Measurements from ENCODE around the gene ZNF488.

Gene ZNF488

GRCh38 chr10:47356708-47357107, 27.4 kb downstream of the ZNF488 start:
- DNase-seq (ENCODE audit: low read depth, low spot score), result no peak
- Histone ChIP-seq H3K36me3 (ENCODE audit: insufficient read depth, low read length) (no peaks in the 10 kb centered on the region), H3K4me3 (no peak overlapping the region), H3K9me3 (ENCODE audit: low read depth, low read length) (no peaks in the 10 kb centered on the region), H3K9ac (ENCODE audit: insufficient read length) (no peak overlapping the region), H3K27ac (no peak overlapping the region)
- TF ChIP-seq POLR2AphosphoS5 (IDR thresholded peaks at IDR 0.05; ENCODE audit: borderline replicate concordance, low read depth, low read length) (no peak), FOXP2 (optimal IDR thresholded peaks at IDR 0.05; ENCODE audit: control extremely low read depth, extremely low read length, insufficient read depth) (no peak), EZH2 (IDR thresholded peaks at IDR 0.05) (no peak)

GRCh38 chr10:47354900-47355299, 29.2 kb downstream of the ZNF488 start:
- TF ChIP-seq EZH2 (IDR thresholded peaks at IDR 0.05), result no peak
- no peak for TF ChIP-seq POLR2AphosphoS5 (IDR thresholded peaks at IDR 0.05; ENCODE audit: borderline replicate concordance, low read depth, low read length)
- no peak for TF ChIP-seq FOXP2 (optimal IDR thresholded peaks at IDR 0.05; ENCODE audit: control extremely low read depth, extremely low read length, insufficient read depth)

DNA sequence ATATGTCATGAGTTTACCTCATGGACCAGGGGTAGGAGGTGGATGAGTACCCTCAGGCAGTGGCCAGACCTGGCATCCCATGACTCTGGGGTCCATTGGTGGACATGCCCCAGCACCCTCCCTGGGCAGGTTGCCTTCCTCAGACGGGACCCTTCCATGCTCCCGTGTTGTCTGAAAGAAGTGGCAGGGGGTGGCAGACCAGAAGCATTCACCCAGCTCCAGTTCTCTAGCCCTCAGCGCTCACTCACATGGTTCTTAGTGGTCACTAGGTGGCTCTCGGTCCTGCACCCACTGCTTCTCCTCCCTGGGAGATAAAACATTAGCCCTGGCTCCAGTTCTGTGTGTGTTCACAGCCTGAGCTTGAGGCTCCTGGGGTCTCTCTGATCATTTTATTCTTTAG, 29.9 kb downstream of the ZNF488 start:
- H3K4me3 ChIP-seq, result no peak overlapping the region
- no peak overlapping the region for H3K9ac ChIP-seq (ENCODE audit: insufficient read length)
- no peak overlapping the region for H3K27ac ChIP-seq
- H3K9me3 ChIP-seq (ENCODE audit: low read depth, low read length), result no peaks in the 10 kb centered on the region
- TF ChIP-seq POLR2AphosphoS5 (IDR thresholded peaks at IDR 0.05; ENCODE audit: borderline replicate concordance, low read depth, low read length) (no peak), EZH2 (IDR thresholded peaks at IDR 0.05) (no peak), FOXP2 (optimal IDR thresholded peaks at IDR 0.05; ENCODE audit: control extremely low read depth, extremely low read length, insufficient read depth) (no peak)
- DNase-seq (ENCODE audit: low read depth, low spot score), result no peak
- no peaks in the 10 kb centered on the region for H3K36me3 ChIP-seq (ENCODE audit: insufficient read depth, low read length)

More at GRCh38 chr10:47354900-47355299, 29.2 kb downstream of the ZNF488 start:
- Histone ChIP-seq H3K36me3 (ENCODE audit: insufficient read depth, low read length) (no peaks in the 10 kb centered on the region), H3K9me3 (ENCODE audit: low read depth, low read length) (no peaks in the 10 kb centered on the region), H3K27ac (no peak overlapping the region), H3K9ac (ENCODE audit: insufficient read length) (no peak overlapping the region), H3K4me3 (no peak overlapping the region)
- DNase-seq (ENCODE audit: low read depth, low spot score), result no peak

DNA sequence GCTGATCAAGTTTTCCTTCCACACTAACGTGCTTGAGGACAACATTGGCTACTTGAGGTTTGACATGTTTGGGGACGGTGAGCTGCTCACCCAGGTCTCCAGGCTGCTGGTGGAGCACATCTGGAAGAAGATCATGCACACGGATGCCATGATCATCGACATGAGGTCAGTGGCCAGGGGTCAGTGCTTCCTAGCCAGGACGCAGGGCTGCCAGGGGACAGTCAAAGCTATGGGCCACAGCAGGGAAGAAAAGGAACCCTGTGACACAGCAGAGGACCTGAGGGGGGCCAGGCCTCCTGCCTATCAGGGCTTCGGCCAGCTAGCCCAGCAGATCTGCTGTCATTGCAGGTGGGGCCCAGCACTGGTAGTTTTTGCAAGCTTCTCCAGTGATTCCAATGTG, 30.7 kb downstream of the ZNF488 start:
- no peaks in the 10 kb centered on the region for H3K36me3 ChIP-seq (ENCODE audit: insufficient read depth, low read length)
- H3K4me3 ChIP-seq, result no peak overlapping the region
- no peak overlapping the region for H3K27ac ChIP-seq
- no peaks in the 10 kb centered on the region for H3K9me3 ChIP-seq (ENCODE audit: low read depth, low read length)
- H3K9ac ChIP-seq (ENCODE audit: insufficient read length), result no peak overlapping the region
- no peak for DNase-seq (ENCODE audit: low read depth, low spot score)
- TF ChIP-seq POLR2AphosphoS5 (IDR thresholded peaks at IDR 0.05; ENCODE audit: borderline replicate concordance, low read depth, low read length) (no peak), FOXP2 (optimal IDR thresholded peaks at IDR 0.05; ENCODE audit: control extremely low read depth, extremely low read length, insufficient read depth) (no peak), EZH2 (IDR thresholded peaks at IDR 0.05) (no peak)

- TF ChIP-seq POLR2AphosphoS5 (IDR thresholded peaks at IDR 0.05; ENCODE audit: borderline replicate concordance, low read depth, low read length) (no peak), FOXP2 (optimal IDR thresholded peaks at IDR 0.05; ENCODE audit: control extremely low read depth, extremely low read length, insufficient read depth) (no peak)
- no peak for DNase-seq (ENCODE audit: low read depth, low spot score)
- H3K36me3 ChIP-seq (ENCODE audit: insufficient read depth, low read length), result no peaks in the 10 kb centered on the region
Measured at GRCh38 chr10:47351899-47352815, 31.9 kb downstream of the ZNF488 start.

DNA sequence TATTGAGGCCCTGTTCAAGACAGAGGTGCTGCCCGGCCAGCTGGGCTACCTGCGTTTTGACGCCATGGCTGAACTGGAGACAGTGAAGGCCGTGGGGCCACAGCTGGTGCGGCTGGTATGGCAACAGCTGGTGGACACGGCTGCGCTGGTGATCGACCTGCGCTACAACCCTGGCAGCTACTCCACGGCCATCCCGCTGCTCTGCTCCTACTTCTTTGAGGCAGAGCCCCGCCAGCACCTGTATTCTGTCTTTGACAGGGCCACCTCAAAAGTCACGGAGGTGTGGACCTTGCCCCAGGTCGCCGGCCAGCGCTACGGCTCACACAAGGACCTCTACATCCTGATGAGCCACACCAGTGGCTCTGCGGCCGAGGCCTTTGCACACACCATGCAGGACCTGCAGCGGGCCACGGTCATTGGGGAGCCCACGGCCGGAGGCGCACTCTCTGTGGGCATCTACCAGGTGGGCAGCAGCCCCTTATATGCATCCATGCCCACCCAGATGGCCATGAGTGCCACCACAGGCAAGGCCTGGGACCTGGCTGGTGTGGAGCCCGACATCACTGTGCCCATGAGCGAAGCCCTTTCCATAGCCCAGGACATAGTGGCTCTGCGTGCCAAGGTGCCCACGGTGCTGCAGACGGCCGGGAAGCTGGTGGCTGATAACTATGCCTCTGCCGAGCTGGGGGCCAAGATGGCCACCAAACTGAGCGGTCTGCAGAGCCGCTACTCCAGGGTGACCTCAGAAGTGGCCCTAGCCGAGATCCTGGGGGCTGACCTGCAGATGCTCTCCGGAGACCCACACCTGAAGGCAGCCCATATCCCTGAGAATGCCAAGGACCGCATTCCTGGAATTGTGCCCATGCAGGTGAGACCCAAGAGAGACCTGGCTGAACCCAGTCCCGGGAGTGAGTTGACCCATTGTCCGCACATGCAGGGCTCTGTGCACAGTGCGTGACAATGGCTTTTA, 33.1 kb downstream of the ZNF488 start:
- Histone ChIP-seq H3K4me3 (no peak overlapping the region), H3K9me3 (ENCODE audit: low read depth, low read length) (no peaks in the 10 kb centered on the region), H3K27ac (no peak overlapping the region), H3K9ac (ENCODE audit: insufficient read length) (no peak overlapping the region), H3K36me3 (ENCODE audit: insufficient read depth, low read length) (no peaks in the 10 kb centered on the region)
- TF ChIP-seq FOXP2 (optimal IDR thresholded peaks at IDR 0.05; ENCODE audit: control extremely low read depth, extremely low read length, insufficient read depth), result no peak
- DNase-seq (ENCODE audit: low read depth, low spot score), result no peak

More at GRCh38 chr10:47351899-47352815, 31.9 kb downstream of the ZNF488 start:
- H3K4me3 ChIP-seq, result no peak overlapping the region
- H3K9me3 ChIP-seq (ENCODE audit: low read depth, low read length), result no peaks in the 10 kb centered on the region
- H3K27ac ChIP-seq, result no peak overlapping the region
- no peak overlapping the region for H3K9ac ChIP-seq (ENCODE audit: insufficient read length)

GRCh38 chr10:47349941-47350371, 34.1 kb downstream of the ZNF488 start:
- no peaks in the 10 kb centered on the region for H3K36me3 ChIP-seq (ENCODE audit: insufficient read depth, low read length)
- no peak for DNase-seq (ENCODE audit: low read depth, low spot score)
- no peaks in the 10 kb centered on the region for H3K9me3 ChIP-seq (ENCODE audit: low read depth, low read length)
- H3K9ac ChIP-seq (ENCODE audit: insufficient read length), result no peak overlapping the region
- no peak overlapping the region for H3K4me3 ChIP-seq
- H3K27ac ChIP-seq, result no peak overlapping the region
- TF ChIP-seq EZH2 (IDR thresholded peaks at IDR 0.05) (no peak), POLR2AphosphoS5 (IDR thresholded peaks at IDR 0.05; ENCODE audit: borderline replicate concordance, low read depth, low read length) (no peak), FOXP2 (optimal IDR thresholded peaks at IDR 0.05; ENCODE audit: control extremely low read depth, extremely low read length, insufficient read depth) (no peak)

GRCh38 chr10:47349516-47349915, 34.6 kb downstream of the ZNF488 start:
- DNase-seq (ENCODE audit: low read depth, low spot score), result no peak

More at GRCh38 chr10:47349516-47349915, 34.6 kb downstream of the ZNF488 start:
- TF ChIP-seq POLR2AphosphoS5 (IDR thresholded peaks at IDR 0.05; ENCODE audit: borderline replicate concordance, low read depth, low read length) (no peak), FOXP2 (optimal IDR thresholded peaks at IDR 0.05; ENCODE audit: control extremely low read depth, extremely low read length, insufficient read depth) (no peak), EZH2 (IDR thresholded peaks at IDR 0.05) (no peak)
- H3K9me3 ChIP-seq (ENCODE audit: low read depth, low read length), result no peaks in the 10 kb centered on the region
- H3K27ac ChIP-seq, result no peak overlapping the region
- H3K4me3 ChIP-seq, result no peak overlapping the region
- H3K9ac ChIP-seq (ENCODE audit: insufficient read length), result no peak overlapping the region
- no peaks in the 10 kb centered on the region for H3K36me3 ChIP-seq (ENCODE audit: insufficient read depth, low read length)

Data from SK-N-MC (cell line).